Stimulated activated naive B cell treated with anti-CD40 and anti-IgM and Interleukin-4, amounts not matched to agents 10 μg/mL and 1 μg/mL and 100 μg/mL, for 72 hours (primary cell): ENCODE results near the gene RTN4RL1.
"Not testable (repeated sequence)": the region's sequence is repeated elsewhere in the genome, so short reads cannot be mapped to it uniquely, and the experiment has no call there.

ENCODE experiments used
- ATAC-seq, 2 donors: fragments of 150-1000 bp; cut with Tn5 transposase; replicated peaks; 2 replicates each; pipeline ENCODE4 v1.10.0; 2021; ENCODE audit warnings: moderate library complexity in 1 of 2
- DNase-seq: peaks from one replicate; pipeline ENCODE4 v3.0.0; 2021
- H3K27ac Mint-ChIP-seq: one replicate; pipeline ENCODE4 v1.8.0; 2022; ENCODE audit warnings: mild to moderate bottlenecking, mixed read lengths
- H3K27me3 Mint-ChIP-seq, 2 donors: one replicate each; pipeline ENCODE4 v1.8.0; 2022; ENCODE audit warnings: mixed read lengths in 2 of 2
- H3K36me3 Mint-ChIP-seq, 2 donors: one replicate each; pipeline ENCODE4 v1.8.0; 2022; ENCODE audit warnings: mixed read lengths in 2 of 2, mild to moderate bottlenecking in 1 of 2
- H3K4me1 Mint-ChIP-seq, 2 donors: one replicate each; pipeline ENCODE4 v1.8.0; 2022; ENCODE audit warnings: mixed read lengths in 2 of 2, mild to moderate bottlenecking in 1 of 2
- H3K4me3 Mint-ChIP-seq, 2 donors: one replicate each; pipeline ENCODE4 v1.8.0; 2022; ENCODE audit warnings: mild to moderate bottlenecking in 2 of 2, mixed read lengths in 2 of 2, moderate library complexity in 1 of 2
- H3K9me3 Mint-ChIP-seq, 2 donors: one replicate each; pipeline ENCODE4 v1.8.0; 2022; ENCODE audit warnings: mixed read lengths in 2 of 2, mild to moderate bottlenecking in 1 of 2

Gene RTN4RL1

DNA sequence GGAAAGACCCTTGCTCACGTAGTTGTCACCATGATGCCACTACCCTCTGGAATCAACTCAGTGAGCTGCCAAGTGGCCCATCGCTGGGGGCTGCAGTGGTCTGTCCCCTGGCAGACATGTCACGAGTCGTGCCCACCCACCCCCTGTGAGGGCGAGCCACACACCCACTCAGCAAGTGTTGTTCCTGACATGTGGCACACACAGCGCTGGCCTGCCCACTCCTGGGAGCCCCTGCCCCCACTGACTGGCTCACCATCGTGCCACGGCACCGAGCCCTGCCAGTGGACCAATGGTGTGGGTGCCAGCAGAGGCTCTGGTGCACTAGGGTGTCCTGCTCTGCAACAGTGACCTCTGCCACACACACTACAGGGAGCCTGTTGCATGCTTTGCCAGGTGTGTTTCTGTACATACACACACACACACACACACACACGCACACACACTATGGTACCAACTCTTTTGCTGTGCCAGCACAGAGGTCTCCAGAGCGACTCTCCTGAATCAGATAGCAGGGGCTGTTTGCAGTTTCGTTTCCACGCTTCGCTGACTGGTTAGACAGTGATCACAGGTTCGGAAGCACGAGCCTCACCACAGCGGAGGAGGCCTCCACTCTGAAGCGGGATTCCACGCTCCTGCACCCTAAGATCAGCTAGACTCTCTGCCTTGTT lies 7.7 kb downstream of the RTN4RL1 start:
- Mint-ChIP-seq H3K9me3 (peaks cover 0 to 3% of the 10 kb centered on the region in 2 donors), H3K27ac (no peak overlapping the region), H3K4me3 (no peak overlapping the region), H3K4me1 (no peaks in the 10 kb centered on the region), H3K27me3 (peaks cover 63 to 65% of the 10 kb centered on the region in 2 donors), H3K36me3 (no peaks in the 10 kb centered on the region)
- peak; percentile 23 to 60 for ATAC-seq
- DNase-seq: no peak

DNA sequence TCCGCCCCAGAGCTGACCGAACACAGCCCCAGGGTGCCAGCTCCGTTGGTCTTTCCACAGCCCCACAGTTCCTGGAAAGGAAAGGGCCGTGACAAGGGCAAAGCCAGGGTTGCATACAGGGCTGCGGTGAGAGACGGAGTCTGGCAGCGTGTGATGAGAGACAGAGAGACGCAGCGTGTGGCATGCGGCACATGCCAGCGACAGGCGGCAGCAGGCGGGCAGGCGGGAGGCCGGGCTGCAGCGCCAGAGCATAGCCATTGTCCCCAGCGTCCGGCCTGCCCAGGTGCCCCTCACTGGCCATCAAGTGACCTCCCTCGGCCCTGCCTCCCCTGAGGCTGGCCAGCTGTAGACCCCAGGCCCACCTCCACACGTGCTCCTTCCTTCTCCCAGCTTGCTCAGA lies 8.6 kb downstream of the RTN4RL1 start:
- no peaks in the 10 kb centered on the region for H3K4me1 Mint-ChIP-seq
- H3K9me3 Mint-ChIP-seq: peaks cover 0 to 3% of the 10 kb centered on the region in 2 donors
- ATAC-seq (no peak), DNase-seq (no peak)
- no peak overlapping the region for H3K4me3 Mint-ChIP-seq
- H3K27me3 Mint-ChIP-seq: peaks cover 68 to 73% of the 10 kb centered on the region in 2 donors
- no peak overlapping the region for H3K27ac Mint-ChIP-seq
- no peaks in the 10 kb centered on the region for H3K36me3 Mint-ChIP-seq

DNA sequence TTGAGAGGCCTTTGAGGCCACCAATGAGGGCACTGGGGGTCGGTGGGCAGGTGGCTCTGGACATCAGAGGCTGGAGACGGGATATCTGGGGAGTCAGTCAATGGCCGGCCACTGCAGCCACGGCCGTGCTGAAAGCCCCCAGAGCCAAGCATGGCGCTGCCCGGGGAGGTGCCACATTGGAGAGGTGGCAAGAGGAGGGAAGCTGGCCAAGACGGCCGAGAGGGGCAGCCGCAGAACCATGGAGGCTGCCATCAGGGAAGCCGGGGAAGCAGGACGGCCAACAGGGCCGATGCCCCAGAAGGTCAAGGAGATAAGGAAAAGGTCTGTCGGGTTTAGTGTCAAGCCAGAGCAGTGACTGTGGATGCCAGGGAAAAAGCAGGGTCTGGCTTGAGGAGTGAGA lies 9.8 kb downstream of the RTN4RL1 start:
- DNase-seq: no peak
- H3K27ac Mint-ChIP-seq: no peak overlapping the region

DNA sequence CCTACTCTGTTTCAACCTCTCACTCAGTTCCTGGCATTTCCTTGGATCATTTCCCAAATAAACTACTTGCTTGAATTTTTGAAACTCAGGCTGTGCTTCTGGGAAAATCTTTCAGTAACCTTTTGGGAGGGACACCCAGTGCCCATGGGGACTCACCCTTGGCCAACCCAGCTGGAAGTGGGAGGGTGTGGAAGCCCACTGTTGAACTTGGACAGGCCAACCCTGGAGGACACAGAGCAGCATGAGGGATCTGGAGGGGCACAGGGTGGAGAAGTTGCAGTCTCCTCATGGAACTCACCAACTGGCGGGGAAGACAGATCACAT lies 11.2 kb downstream of the RTN4RL1 start:
- H3K4me3 Mint-ChIP-seq: no peak overlapping the region
- H3K4me1 Mint-ChIP-seq: no peaks in the 10 kb centered on the region
- H3K36me3 Mint-ChIP-seq: no peaks in the 10 kb centered on the region
- no peak overlapping the region for H3K27ac Mint-ChIP-seq
- ATAC-seq (no peak), DNase-seq (no peak)
- H3K9me3 Mint-ChIP-seq: peaks cover 0 to 3% of the 10 kb centered on the region in 2 donors
- peaks cover 55 to 60% of the 10 kb centered on the region in 2 donors for H3K27me3 Mint-ChIP-seq

More for the DNA sequence above, 9.8 kb downstream of the RTN4RL1 start:
- Mint-ChIP-seq H3K9me3 (peaks cover 0 to 3% of the 10 kb centered on the region in 2 donors), H3K4me1 (no peaks in the 10 kb centered on the region), H3K36me3 (no peaks in the 10 kb centered on the region), H3K4me3 (no peak overlapping the region), H3K27me3 (peaks cover 68 to 72% of the 10 kb centered on the region in 2 donors)
- no peak for ATAC-seq

DNA sequence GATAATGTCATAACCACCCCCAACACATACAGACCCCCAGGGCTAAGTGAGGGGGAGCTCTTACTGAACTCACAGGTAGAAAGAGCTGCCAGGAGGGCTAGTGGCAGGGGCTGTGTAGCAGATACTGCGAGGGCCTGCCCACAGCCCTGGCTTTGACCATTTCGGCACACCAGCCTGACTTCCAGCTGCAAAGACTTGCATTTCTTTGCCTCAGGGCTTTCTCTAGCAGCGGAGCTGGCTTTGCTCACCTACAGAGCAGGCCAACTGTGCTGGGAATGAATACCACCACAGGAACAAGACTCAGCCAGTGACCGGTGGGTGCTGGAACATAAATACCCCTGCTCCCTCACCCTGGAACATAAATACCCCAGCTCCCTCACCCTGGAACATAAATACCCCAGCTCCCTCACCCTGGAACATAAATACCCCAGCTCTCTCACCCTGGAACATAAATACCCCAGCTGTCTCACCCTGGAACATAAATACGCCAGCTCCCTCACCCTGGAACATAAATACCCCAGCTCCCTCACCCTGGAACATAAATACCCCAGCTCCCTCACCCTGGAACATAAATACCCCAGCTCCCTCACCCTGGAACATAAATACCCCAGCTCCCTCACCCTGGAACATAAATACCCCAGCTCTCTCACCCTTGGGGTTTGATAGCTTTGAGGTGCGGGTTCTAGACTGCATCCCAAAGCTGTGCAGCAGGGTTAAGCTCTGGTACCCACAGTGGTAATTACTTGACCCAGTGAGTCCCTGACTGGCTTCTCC lies 11.7 kb downstream of the RTN4RL1 start:
- H3K4me3 Mint-ChIP-seq, H3K4me1 Mint-ChIP-seq, DNase-seq, H3K9me3 Mint-ChIP-seq, H3K27ac Mint-ChIP-seq, H3K36me3 Mint-ChIP-seq, ATAC-seq: not testable (repeated sequence)
- peaks cover 52 to 61% of the 10 kb centered on the region in 2 donors for H3K27me3 Mint-ChIP-seq

DNA sequence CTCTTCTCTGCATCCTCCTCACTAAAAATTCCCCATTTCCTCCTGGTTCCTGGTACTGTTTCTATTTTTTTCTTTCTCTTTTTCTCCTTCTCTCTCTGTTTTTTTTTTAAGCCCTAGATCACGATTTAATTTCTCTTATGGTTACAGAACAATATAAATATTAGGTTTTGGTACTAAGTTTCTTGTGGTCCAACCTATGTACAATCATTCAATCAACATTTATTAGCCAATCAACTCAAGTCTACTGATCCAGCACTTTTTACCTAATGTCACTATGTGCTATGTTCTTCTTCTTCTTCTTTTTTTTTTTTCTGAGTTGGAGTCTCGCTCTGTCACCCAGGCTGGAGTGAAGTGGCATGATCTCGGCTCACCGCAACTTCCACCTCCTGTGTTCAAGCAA lies 12.6 kb downstream of the RTN4RL1 start:
- Mint-ChIP-seq H3K4me3 (no peak overlapping the region), H3K27ac (no peak overlapping the region), H3K9me3 (peaks cover 0 to 3% of the 10 kb centered on the region in 2 donors), H3K27me3 (peaks cover 43 to 53% of the 10 kb centered on the region in 2 donors), H3K4me1 (no peaks in the 10 kb centered on the region), H3K36me3 (no peaks in the 10 kb centered on the region)
- ATAC-seq (no peak), DNase-seq (no peak)

DNA sequence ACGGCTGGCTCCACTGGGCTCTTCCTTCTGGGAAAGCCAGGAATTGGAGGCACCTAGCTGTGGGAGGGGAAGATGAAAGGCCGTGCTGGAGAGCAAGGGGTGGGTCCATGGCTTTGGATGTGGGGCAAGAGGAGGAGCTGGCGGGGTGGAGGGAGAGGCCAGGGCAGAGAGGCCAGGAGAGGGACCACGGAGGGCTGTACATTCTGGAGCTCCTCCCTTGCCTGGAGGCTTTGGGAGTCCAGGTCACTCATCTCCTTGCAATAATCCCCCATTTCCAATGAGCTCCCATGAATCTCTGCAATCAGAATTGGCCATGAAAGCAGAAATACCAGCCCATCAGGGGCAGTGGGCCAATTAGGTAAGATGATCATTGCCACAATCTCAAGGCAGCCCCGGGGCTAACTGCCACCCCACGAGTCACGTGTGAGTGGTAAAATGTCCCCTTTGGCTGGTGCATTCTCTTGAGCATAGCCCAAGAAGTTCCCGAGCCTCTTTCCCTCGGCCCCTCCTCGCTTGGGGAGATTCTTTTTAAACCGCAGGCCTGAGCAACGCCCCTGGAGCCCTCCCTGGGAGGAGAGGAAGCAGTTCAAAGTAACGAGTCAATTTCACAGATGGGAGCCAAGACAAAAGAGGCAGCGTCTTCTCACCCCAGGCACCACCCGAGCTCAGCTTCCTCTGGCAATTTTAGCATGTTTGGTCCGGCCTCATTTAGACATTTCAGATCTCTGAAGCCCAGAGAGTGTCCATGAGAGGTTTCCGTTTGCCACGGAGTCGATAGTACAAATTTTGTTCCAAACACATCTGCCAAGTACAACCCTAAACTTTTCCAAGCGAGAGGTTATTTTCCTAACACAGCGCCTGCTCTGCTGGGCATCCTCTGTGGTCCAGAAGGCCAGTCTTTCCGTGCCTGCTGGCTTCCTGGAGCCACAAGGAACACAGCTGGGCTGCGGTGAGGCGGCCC lies 13.4 kb downstream of the RTN4RL1 start:
- no peak for DNase-seq
- no peaks in the 10 kb centered on the region for H3K4me1 Mint-ChIP-seq
- H3K27me3 Mint-ChIP-seq: peaks cover 39 to 54% of the 10 kb centered on the region in 2 donors
- no peak for ATAC-seq
- H3K4me3 Mint-ChIP-seq: no peak overlapping the region
- no peaks in the 10 kb centered on the region for H3K36me3 Mint-ChIP-seq
- peaks cover 0 to 3% of the 10 kb centered on the region in 2 donors for H3K9me3 Mint-ChIP-seq
- H3K27ac Mint-ChIP-seq: no peak overlapping the region

DNA sequence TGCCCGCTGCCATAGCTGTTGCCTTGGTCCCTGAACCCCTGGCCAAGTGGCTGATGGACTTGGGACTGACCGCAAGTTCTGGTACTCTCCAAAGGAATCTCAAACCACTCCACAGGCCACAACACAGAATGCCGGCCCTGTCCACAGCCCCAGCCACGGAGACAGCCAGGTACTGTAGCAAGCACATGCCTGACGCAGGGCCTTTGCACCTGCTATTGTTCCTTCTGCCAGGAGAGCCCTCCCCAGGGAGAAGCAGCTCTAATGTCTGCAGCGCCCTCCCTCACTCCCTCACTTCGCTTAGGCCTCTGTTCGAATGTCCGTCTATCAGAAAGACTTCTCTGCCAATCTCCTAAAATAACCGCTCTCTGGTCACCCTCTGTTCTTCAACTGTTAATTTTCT lies 15.4 kb downstream of the RTN4RL1 start:
- Mint-ChIP-seq H3K27ac (no peak overlapping the region), H3K4me3 (no peak overlapping the region), H3K4me1 (no peaks in the 10 kb centered on the region), H3K27me3 (peaks cover 29 to 50% of the 10 kb centered on the region in 2 donors), H3K9me3 (peaks cover 0 to 3% of the 10 kb centered on the region in 2 donors), H3K36me3 (no peaks in the 10 kb centered on the region)
- DNase-seq (no peak), ATAC-seq (no peak)

DNA sequence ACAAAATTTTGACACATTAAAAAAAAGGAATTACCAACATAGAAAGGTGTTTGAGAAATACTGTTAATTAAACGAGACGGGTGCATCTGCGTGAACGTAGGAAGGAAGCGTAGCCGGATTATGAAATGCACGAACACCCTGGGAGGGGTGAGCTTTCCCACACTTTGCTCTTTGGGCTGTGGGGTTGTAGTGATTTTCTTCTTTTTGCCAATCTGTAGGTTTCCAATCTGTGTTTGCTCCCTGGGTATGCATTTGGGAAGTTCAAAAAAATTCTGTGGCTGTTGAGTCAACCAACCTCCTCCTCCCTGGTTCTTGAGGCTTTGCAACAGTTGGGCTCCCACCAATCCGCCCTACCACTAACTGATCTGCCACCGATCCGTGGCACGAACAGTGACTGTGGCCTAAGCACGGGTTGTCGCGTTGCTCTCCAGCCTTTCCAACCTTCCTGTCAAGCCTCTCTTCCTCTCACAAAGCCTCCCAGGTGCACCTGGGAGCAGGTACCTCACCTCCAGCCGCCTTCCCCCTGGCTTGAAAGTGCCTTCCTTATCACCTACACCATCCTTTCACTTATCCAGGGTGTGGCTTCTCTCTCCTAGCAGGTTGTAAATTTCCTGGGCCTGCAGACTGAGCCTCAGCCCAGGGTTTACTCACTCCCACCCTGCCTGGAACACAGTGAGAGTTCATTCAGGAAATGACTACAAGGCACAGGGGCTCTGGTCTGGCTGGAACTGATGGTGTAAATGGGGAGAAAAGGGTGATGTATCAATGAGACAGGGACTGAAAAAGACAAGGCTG lies 16.6 kb downstream of the RTN4RL1 start:
- no peaks in the 10 kb centered on the region for H3K9me3 Mint-ChIP-seq
- H3K4me1 Mint-ChIP-seq: no peaks in the 10 kb centered on the region
- DNase-seq: no peak
- H3K4me3 Mint-ChIP-seq: no peak overlapping the region
- no peak for ATAC-seq
- H3K27me3 Mint-ChIP-seq: peaks cover 20 to 39% of the 10 kb centered on the region in 2 donors
- no peaks in the 10 kb centered on the region for H3K36me3 Mint-ChIP-seq
- H3K27ac Mint-ChIP-seq: no peak overlapping the region

DNA sequence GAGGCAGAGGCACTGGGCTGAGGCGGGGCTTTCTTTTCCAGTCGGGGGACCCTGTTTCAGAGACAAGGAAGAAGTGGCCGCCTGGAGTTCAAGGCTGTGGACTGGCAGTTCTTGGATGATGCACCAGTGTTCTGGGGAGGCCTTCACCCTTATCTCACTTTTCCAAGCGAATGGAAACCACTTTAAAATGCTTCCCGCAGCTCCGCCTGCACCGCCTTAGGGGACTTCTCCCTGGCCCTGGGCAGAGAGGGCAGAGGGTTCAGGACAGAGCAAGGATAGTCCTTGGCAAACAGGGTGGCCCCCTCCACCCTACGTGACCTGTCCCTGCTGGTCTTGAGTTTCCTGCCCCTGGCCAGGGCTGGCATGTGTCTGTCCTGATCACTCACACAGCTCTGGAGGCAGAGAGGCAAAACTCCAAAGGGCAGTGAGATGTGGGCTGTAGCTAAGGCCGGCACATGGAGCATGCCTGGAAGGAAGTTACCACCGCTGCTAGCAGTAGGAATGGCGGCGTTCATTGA lies 20.6 kb downstream of the RTN4RL1 start:
- Mint-ChIP-seq H3K9me3 (no peaks in the 10 kb centered on the region), H3K4me3 (no peak overlapping the region), H3K27ac (no peak overlapping the region), H3K4me1 (peaks cover under 1 to 1% of the 10 kb centered on the region in 2 donors), H3K36me3 (peaks cover 0 to under 1% of the 10 kb centered on the region in 2 donors), H3K27me3 (peaks cover 7 to 36% of the 10 kb centered on the region in 2 donors)
- ATAC-seq (no peak), DNase-seq (no peak)

DNA sequence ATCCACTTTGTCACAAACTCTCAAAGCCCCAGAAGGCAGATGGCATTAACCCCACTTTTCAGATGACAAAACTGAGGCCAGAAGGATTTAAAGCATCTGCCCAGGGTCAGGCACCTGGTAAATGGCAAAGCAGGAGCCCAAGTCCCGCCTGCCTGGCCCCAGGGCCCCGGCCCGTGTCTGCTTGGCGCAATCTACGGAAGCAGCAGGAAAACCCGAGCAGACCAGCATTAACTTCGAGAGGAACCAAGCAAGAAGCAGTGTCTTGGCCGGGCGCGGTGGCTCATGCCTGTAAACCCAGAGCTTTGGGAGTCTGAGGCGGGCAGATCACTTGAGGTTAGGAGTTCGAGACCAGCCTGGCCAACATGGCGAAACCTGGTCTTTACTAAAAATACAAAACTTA lies 21.6 kb downstream of the RTN4RL1 start:
- DNase-seq (no peak), ATAC-seq (no peak)
- Mint-ChIP-seq H3K27ac (no peak overlapping the region), H3K9me3 (no peaks in the 10 kb centered on the region), H3K4me1 (peaks cover 3 to 5% of the 10 kb centered on the region in 2 donors), H3K36me3 (peaks cover 0 to 3% of the 10 kb centered on the region in 2 donors), H3K4me3 (no peak overlapping the region), H3K27me3 (peaks cover 16 to 39% of the 10 kb centered on the region in 2 donors)

DNA sequence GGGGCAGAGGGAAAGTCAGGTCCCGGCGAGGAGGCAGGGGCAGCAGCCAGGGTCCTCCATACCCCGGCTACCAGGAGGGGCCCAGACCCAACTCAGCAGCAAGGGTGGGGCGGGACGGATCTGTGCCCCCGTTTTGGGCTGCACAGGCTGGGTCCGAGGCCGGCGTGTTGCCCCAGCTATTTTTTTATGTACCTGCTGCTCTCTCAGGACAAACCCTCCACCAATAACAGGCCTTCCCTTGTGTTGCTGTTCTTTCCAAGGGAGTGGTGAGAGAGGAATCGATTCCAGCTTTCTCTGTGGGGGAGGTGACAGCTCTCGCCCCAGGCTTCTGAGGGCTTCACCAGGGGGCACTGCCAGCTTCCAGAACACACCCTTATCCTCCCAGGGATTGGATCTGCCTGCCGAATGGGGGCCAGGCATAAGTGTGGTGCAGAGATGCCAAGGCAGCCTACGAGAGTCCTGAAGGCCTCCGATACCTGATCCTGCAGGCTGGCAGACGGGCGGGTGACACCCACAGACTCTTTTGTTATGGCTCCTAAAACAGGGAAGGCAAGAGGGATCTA lies 22.3 kb downstream of the RTN4RL1 start:
- H3K4me1 Mint-ChIP-seq: peaks cover 3 to 5% of the 10 kb centered on the region in 2 donors
- H3K36me3 Mint-ChIP-seq: peaks cover 0 to 3% of the 10 kb centered on the region in 2 donors
- no peak for DNase-seq
- no peak overlapping the region for H3K27ac Mint-ChIP-seq
- H3K9me3 Mint-ChIP-seq: no peaks in the 10 kb centered on the region
- no peak overlapping the region for H3K4me3 Mint-ChIP-seq
- ATAC-seq: no peak
- H3K27me3 Mint-ChIP-seq: peaks cover 16 to 38% of the 10 kb centered on the region in 2 donors

DNA sequence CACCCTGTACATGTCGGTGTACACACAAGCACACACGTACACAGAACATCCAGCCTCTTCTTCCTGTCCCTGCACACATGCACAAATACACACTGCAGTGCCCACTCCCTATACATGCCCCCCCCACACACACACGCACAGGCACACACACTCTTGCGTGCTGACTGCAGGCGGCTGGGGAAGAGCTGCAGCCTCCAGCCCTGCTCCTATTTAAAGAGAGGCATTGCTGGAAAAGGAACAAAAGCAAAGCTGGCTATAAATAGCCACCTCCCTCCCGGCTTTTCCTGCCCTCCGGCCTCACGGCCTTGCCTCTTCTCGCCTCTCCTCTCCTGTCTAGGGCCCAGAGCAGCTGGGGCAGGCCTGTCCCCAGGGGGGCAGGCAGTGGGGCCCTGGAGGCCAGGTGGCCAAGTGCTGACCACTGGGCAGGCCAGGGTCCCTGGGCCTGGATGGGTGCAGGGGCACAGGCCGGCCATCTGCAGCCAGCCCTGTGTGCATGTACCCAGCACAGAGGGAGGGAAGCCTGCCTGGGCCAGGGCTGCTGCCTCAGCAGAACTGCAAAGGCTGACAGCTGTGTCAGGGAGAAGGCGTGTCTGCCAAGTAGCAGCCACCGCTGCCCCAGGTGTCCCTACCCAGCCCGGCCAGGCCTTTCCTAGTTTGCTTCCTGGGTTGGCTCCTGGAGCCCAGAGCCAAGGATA lies 25.4 kb downstream of the RTN4RL1 start:
- H3K4me1 Mint-ChIP-seq: peaks cover 3 to 5% of the 10 kb centered on the region in 2 donors
- peak overlapping the region; percentile 11 to 18 for H3K4me3 Mint-ChIP-seq
- ATAC-seq (no peak), DNase-seq (no peak)
- peaks cover 37 to 63% of the 10 kb centered on the region in 2 donors for H3K27me3 Mint-ChIP-seq
- H3K9me3 Mint-ChIP-seq: no peaks in the 10 kb centered on the region
- no peak overlapping the region for H3K27ac Mint-ChIP-seq
- peaks cover 0 to 3% of the 10 kb centered on the region in 2 donors for H3K36me3 Mint-ChIP-seq
